Stimulated activated memory B cell treated with anti-CD40 and anti-IgM and Interleukin-4, amounts not matched to agents 10 μg/mL and 1 μg/mL and 100 μg/mL, for 72 hours (primary cell): Measurements from ENCODE around the gene MPEG1.

ENCODE experiments used
- ATAC-seq: fragments of 150-1000 bp; cut with Tn5 transposase; 2 replicates; pipeline ENCODE4 v1.10.0; 2021
- H3K27ac Mint-ChIP-seq: one replicate; pipeline ENCODE4 v1.8.0; 2022; ENCODE audit warnings: mild to moderate bottlenecking, mixed read lengths
- H3K27me3 Mint-ChIP-seq: one replicate; pipeline ENCODE4 v1.8.0; 2022; ENCODE audit warnings: mixed read lengths
- H3K36me3 Mint-ChIP-seq: one replicate; pipeline ENCODE4 v1.8.0; 2022; ENCODE audit warnings: mixed read lengths
- H3K4me1 Mint-ChIP-seq: one replicate; pipeline ENCODE4 v1.8.0; 2022; ENCODE audit warnings: mixed read lengths
- H3K4me3 Mint-ChIP-seq: one replicate; pipeline ENCODE4 v1.8.0; 2022; ENCODE audit warnings: mild to moderate bottlenecking, moderate library complexity, mixed read lengths
- H3K9me3 Mint-ChIP-seq: one replicate; pipeline ENCODE4 v1.8.0; 2022; ENCODE audit warnings: mixed read lengths

The MPEG1 gene

DNA sequence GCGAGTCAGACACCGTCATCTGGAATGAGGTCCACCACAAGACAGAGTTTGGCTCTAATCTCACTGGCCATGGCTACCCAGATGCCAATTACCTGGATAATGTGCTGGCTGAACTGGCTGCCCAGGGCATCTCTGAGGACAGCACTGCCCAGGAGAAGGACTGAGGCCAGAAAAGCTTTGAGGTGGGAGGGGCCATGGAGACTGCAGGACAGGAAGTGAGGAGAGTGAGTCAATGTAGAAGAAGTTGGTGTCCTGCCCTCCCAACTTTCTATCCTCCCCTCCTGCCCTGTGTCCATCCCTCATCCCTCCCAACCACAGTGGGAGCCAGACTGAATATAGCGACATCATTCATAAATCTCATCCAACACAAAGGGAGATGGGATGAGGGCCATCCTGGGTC lies 8.0 kb downstream of the MPEG1 start:
- peaks cover 92% of the 10 kb centered on the region for H3K4me1 Mint-ChIP-seq
- no peaks in the 10 kb centered on the region for H3K9me3 Mint-ChIP-seq
- H3K27me3 Mint-ChIP-seq = no peaks in the 10 kb centered on the region
- H3K4me3 Mint-ChIP-seq = no peak overlapping the region
- no peak for ATAC-seq
- peaks cover 31% of the 10 kb centered on the region for H3K36me3 Mint-ChIP-seq
- no peak overlapping the region for H3K27ac Mint-ChIP-seq

DNA sequence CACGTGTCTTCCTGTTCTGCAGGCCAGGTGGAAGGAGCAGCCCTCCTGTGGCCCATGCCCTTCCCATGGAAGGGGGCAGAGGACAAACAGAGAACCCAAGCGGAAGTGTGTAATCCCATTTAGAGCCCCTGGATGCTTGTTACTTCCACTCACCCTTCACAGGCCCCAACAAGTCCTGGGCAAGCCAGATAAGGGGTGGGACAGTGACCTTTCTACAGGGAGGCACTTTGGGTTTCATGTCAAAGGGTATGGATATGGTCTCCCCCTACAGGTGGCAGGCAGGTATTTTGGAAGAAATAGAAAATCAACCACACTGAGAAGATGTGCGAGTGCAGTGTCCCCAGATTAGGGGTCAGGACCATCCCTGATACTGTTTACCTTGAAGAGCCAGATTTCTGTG lies 11.4 kb downstream of the MPEG1 start:
- Mint-ChIP-seq H3K36me3 (peaks cover 35% of the 10 kb centered on the region), H3K27me3 (no peaks in the 10 kb centered on the region), H3K4me1 (peaks cover 79% of the 10 kb centered on the region), H3K27ac (peak overlapping the region; percentile 83), H3K9me3 (no peaks in the 10 kb centered on the region), H3K4me3 (no peak overlapping the region)
- ATAC-seq = no peak

DNA sequence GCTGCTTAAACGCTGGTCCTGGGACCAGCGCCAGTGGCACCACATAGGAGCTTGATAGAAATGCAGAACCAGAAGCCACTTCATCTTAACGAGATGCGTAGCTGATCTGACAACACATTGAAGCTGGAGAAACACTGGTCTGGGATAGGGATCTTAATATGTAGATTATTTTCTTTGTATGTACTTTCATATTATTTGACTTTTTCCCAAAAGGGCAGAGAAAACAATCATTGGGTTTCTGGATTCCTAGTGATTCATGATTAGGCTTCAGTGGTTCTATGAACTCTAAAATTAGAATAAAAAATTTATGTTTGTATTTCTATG lies 12.3 kb downstream of the MPEG1 start:
- no peaks in the 10 kb centered on the region for H3K27me3 Mint-ChIP-seq
- peak overlapping the region; percentile 83 for H3K27ac Mint-ChIP-seq
- peaks cover 80% of the 10 kb centered on the region for H3K4me1 Mint-ChIP-seq
- no peak overlapping the region for H3K4me3 Mint-ChIP-seq
- peak; percentile 77 for ATAC-seq
- no peaks in the 10 kb centered on the region for H3K9me3 Mint-ChIP-seq
- peaks cover 44% of the 10 kb centered on the region for H3K36me3 Mint-ChIP-seq

DNA sequence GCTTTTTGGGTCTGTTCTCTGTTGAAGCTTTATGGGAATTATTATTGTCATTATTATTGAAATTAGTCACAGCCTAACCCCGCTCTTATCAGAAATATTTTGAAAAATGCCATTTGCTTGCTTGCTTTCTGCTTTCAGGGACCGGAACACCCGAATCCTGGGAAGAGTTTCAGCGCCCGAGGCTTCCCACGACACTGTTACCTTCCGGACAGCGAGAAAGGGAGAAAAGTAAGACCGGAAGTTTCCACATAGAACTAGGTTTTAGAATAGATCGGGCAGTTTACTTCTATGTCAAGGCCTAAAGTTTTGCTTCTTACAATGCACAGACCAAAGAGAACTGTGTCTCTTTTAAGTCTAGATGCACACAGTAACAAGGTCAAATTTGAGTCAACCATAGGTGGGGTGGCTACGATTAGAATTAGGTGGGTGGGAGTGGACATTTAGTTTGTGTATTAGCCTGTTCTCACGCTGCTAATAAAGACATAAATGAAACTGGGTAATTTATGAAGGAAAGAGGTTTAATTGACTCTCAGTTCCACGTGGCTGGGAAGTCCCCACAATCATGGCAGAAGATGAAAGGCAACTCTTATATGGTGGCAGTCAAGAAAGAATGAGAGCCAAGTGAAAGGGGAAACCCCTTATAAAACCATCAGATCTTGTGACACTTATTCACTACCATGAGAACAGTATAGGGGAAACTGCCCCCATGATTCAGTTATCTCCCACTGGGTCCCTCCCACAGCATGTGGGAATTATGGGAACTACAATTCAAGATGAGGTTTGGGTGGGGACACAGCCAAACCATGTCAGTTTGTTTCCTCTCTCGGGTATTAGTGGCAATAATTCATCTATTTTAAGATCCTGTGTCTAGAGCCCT lies 12.9 kb downstream of the MPEG1 start:
- Mint-ChIP-seq H3K4me1 (peaks cover 77% of the 10 kb centered on the region), H3K27ac (peak overlapping the region; percentile 83)
- peak; percentile 84 for ATAC-seq

DNA sequence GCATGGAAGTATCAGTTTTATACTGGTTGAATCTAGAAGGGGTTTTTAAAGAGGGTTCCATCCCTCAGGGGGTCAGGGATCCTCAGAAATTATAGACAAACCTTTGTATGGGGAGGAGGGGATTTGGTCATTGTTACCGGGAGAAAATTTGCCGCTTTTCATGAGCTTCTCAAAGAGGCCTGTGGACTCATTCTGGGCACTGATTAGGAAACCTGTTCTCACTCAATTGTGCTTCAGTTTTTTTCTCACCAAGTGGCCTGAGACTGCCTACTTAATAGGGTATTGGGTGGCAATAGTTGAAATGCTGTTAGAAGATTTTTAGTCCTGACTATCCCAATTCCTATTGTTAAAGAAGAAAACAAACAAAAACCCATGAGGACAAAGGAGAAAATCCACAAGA lies 14.0 kb downstream of the MPEG1 start:
- Mint-ChIP-seq H3K4me3 (no peak overlapping the region), H3K9me3 (no peaks in the 10 kb centered on the region), H3K36me3 (peaks cover 53% of the 10 kb centered on the region), H3K27me3 (no peaks in the 10 kb centered on the region), H3K4me1 (peaks cover 68% of the 10 kb centered on the region), H3K27ac (peak overlapping the region; percentile 83)
- ATAC-seq = no peak

More for the DNA sequence above, 12.9 kb downstream of the MPEG1 start:
- Mint-ChIP-seq H3K9me3 (no peaks in the 10 kb centered on the region), H3K36me3 (peaks cover 48% of the 10 kb centered on the region), H3K27me3 (no peaks in the 10 kb centered on the region), H3K4me3 (no peak overlapping the region)

DNA sequence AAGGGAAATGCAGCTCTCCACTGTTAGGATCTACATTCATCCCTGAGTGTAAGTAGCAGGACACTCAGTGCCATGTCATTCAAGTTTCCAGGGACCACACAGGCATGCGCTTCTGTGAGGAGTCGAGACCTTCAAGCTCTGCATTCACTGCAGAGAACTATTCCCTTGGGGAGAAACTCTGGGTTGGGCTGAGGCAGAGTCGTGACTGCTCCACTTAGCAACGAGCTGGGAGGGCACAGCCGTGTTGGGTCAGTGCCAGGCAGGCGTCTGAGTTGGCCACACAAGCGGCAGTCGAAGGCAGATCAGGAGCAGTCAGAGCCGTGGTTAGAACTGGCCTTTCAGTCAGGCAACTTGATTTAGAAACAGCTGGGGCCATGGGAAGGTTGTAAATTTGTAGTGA lies 14.7 kb downstream of the MPEG1 start:
- Mint-ChIP-seq H3K27me3 (no peaks in the 10 kb centered on the region), H3K4me1 (peaks cover 63% of the 10 kb centered on the region), H3K27ac (peak overlapping the region; percentile 51), H3K9me3 (no peaks in the 10 kb centered on the region), H3K4me3 (no peak overlapping the region), H3K36me3 (peaks cover 57% of the 10 kb centered on the region)
- no peak for ATAC-seq

DNA sequence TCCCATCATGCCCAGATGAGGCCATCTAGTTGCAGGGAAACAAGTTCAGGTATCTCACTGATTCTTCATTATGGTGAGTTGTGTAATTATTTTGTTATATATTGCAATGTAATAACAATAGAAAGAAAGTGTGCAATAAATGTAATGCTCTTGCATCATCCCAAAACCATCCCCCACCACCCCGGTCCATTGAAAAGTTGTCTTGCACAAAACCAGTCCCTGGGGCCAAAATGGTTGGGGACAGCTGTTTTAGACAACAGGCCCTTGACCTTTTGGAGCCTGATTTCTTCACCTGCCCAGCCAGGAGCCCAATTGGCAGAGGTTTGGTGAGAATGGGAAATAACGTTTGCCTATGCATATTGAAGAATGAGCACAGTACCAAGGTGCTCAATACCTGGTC lies 15.9 kb downstream of the MPEG1 start:
- H3K4me3 Mint-ChIP-seq = no peak overlapping the region
- no peak for ATAC-seq
- H3K4me1 Mint-ChIP-seq = peaks cover 53% of the 10 kb centered on the region
- H3K36me3 Mint-ChIP-seq = peaks cover 63% of the 10 kb centered on the region
- H3K27me3 Mint-ChIP-seq = no peaks in the 10 kb centered on the region
- no peaks in the 10 kb centered on the region for H3K9me3 Mint-ChIP-seq
- no peak overlapping the region for H3K27ac Mint-ChIP-seq

DNA sequence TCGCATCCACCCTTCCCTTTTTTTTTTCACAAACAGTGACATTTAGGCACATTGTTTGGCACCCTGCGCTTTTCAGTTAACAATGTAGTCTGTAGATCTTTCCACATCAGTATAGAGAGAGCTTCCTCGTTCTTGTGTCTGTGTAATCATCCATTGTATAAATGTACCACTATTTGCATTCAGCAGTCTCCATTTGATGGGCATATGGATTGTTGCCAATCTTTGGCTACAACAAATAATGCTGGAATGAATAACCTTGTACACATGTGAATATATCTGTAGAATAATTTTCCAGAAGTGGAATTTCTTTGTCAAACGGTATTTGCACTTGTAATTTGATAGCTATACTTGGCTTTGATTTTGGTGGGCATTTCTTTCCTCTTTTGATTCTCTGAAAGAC lies 17.1 kb downstream of the MPEG1 start:
- no peak overlapping the region for H3K4me3 Mint-ChIP-seq
- H3K27me3 Mint-ChIP-seq = no peaks in the 10 kb centered on the region
- H3K36me3 Mint-ChIP-seq = peaks cover 57% of the 10 kb centered on the region
- peaks cover 41% of the 10 kb centered on the region for H3K4me1 Mint-ChIP-seq
- no peaks in the 10 kb centered on the region for H3K9me3 Mint-ChIP-seq
- no peak for ATAC-seq
- no peak overlapping the region for H3K27ac Mint-ChIP-seq

DNA sequence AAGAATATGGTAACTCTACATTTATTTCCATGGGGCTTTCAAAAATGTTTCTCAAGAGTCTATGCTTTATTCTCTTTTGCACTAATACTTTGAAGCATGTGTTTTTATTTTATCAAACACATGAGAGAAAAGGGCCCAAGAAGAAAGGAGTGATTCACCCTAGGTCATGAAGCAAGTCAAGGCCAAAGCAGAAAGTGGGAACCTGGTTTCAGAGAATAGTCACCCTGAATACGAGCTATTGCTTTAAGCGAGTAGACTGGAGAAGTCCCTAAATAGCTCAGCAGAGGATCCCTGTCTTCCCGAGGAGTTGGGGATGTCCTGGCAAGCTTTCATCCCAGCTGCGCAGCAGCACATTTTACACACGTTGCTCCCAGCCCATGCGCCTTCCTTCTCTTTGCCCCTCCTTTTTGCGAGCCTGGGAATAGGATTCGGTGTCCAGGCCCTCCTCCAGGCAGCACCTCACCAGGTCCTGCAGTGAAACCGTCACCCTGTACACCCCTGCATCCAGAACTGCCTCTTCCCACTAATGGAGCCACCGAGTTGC lies 19.1 kb downstream of the MPEG1 start:
- H3K4me1 Mint-ChIP-seq = peaks cover 26% of the 10 kb centered on the region
- ATAC-seq = no peak
- no peak overlapping the region for H3K4me3 Mint-ChIP-seq
- peaks cover 63% of the 10 kb centered on the region for H3K36me3 Mint-ChIP-seq
- H3K9me3 Mint-ChIP-seq = no peaks in the 10 kb centered on the region
- no peaks in the 10 kb centered on the region for H3K27me3 Mint-ChIP-seq
- no peak overlapping the region for H3K27ac Mint-ChIP-seq

DNA sequence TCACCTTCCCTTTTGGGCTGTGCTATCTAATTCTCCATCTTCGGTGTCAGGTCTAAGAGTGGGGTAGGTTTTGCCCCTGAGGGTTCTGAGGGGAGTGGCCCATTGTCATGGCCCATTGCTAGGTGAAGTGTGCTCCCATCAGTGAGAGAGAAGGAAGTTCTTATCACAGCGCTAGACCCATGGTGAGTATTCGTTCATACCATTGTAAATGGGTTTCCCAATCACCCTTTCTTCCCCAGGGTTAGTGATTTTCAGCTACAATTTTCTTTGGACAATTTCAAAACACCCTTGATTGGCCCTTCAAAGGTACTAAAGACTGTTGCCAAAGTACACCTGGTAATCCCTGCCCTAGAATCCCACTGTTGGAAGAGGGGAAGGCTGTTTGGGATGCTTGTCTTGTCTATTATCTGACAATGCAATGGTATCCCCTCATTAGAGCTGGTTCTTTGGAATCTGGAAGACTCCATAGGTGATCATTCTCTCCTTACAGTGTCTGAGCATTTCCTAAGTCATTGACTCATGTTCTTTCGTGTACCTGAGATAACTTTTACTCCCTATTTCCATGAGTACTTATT lies 20.2 kb downstream of the MPEG1 start:
- no peaks in the 10 kb centered on the region for H3K9me3 Mint-ChIP-seq
- peaks cover 19% of the 10 kb centered on the region for H3K4me1 Mint-ChIP-seq
- no peak for ATAC-seq
- no peak overlapping the region for H3K4me3 Mint-ChIP-seq
- H3K27me3 Mint-ChIP-seq = no peaks in the 10 kb centered on the region
- H3K36me3 Mint-ChIP-seq = peaks cover 63% of the 10 kb centered on the region
- H3K27ac Mint-ChIP-seq = no peak overlapping the region

DNA sequence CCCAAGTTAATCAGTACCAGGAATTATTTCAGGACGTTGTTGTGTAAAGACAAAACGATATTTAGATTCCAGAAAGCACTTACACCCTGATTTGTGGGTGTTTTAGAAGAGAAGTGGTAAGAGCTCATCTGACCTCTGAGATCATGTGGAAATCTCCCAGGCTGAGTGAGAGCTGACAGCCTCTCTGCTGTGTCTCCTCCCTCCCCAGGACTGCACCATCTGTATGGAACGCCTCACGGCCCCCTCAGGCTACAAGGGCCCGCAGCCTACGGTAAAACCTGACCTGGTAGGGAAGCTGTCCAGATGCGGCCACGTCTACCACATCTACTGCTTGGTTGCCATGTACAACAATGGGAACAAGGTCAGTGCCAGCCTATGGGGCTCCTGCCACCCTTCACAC lies 20.8 kb downstream of the MPEG1 start:
- Mint-ChIP-seq H3K27me3 (no peaks in the 10 kb centered on the region), H3K9me3 (no peaks in the 10 kb centered on the region), H3K27ac (no peak overlapping the region), H3K36me3 (peaks cover 61% of the 10 kb centered on the region), H3K4me1 (peaks cover 12% of the 10 kb centered on the region), H3K4me3 (no peak overlapping the region)
- peak; percentile 8 for ATAC-seq

DNA sequence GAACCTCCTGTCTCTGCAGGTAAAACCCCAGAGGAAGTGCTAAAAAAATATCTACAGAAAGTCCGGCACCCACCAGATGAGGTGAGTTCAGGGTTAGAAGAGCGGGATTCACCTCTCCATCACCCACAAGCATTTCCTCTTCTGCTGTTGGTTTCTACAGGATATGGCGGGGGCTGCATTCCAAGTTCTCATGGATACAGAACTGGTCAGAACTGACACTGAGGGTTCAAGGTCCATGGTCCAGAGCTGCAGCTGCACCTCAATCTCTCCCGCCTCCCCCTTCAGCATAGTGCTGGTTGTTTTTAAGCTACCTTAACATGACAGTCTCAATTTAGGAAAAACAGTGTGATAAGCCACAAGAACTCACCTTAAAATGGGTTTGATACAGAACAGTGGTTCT lies 21.6 kb downstream of the MPEG1 start:
- Mint-ChIP-seq H3K36me3 (peaks cover 59% of the 10 kb centered on the region), H3K4me1 (peaks cover 10% of the 10 kb centered on the region), H3K9me3 (no peaks in the 10 kb centered on the region), H3K27me3 (no peaks in the 10 kb centered on the region), H3K27ac (no peak overlapping the region), H3K4me3 (no peak overlapping the region)
- ATAC-seq = no peak

DNA sequence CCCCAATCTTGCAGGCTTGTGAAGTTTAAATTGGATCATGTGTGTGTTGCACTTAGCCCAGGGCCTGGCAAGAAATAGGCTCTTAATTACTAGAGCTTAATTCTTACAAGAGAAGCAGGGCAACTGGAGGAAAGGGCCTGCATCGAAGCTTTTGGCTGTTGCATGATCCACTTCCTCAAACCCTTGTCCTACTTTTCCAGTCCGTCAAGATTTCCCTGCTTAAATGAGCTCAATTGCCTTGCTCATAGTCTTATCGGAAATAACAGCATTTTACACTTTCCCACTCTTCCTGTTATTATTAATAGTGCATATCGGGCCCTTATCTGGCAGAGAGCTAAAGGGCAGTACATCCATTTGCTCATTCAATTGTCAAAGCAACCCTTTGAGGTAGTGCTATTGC lies 22.7 kb downstream of the MPEG1 start:
- Mint-ChIP-seq H3K27ac (no peak overlapping the region), H3K9me3 (no peaks in the 10 kb centered on the region), H3K27me3 (no peaks in the 10 kb centered on the region), H3K36me3 (peaks cover 48% of the 10 kb centered on the region), H3K4me1 (no peaks in the 10 kb centered on the region), H3K4me3 (no peak overlapping the region)
- no peak for ATAC-seq

DNA sequence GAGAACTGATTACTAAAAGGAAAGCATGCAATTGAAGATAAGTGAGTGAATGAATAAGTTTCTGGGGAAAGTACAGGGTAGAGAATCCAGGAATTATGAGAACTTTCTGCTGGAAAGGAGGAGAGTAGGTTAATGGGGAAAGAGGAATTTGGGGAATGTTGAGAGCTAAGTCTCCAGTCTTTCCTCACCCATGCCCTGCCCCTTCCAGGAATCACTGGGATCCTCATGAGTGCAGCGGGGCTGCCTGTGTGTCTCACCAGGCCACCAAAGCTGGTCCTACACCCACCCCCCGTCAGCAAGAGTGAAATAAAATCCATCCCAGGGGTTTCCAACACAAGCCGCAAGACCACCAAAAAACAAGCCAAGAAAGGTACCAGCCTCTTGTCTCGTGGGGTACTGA lies 23.8 kb downstream of the MPEG1 start:
- ATAC-seq = no peak
- Mint-ChIP-seq H3K36me3 (peaks cover 43% of the 10 kb centered on the region), H3K9me3 (no peaks in the 10 kb centered on the region), H3K27me3 (no peaks in the 10 kb centered on the region), H3K27ac (no peak overlapping the region), H3K4me1 (no peaks in the 10 kb centered on the region), H3K4me3 (no peak overlapping the region)

DNA sequence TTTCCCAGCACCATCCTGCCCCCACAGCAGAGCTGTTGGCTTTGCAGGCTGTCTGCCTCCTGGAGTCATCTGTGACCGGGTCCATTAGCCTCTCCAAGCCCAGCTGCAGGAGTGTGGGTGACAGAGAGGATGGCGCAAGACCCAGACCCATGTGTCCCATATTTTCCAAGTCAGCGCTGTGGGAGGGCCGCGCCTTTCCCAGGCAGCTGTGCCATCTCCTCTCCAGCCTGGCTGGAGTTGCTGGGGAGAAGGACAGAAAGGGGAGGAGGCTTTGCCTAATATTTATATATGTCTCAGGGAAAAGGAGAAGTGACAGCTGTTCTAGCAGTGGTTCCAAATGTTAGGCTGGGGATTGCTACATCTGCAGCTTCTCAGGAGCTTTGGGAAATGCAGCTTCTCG lies 25.1 kb downstream of the MPEG1 start:
- H3K36me3 Mint-ChIP-seq = peaks cover 35% of the 10 kb centered on the region
- H3K4me3 Mint-ChIP-seq = no peak overlapping the region
- H3K27ac Mint-ChIP-seq = no peak overlapping the region
- no peaks in the 10 kb centered on the region for H3K27me3 Mint-ChIP-seq
- H3K9me3 Mint-ChIP-seq = no peaks in the 10 kb centered on the region
- ATAC-seq = no peak
- no peaks in the 10 kb centered on the region for H3K4me1 Mint-ChIP-seq

DNA sequence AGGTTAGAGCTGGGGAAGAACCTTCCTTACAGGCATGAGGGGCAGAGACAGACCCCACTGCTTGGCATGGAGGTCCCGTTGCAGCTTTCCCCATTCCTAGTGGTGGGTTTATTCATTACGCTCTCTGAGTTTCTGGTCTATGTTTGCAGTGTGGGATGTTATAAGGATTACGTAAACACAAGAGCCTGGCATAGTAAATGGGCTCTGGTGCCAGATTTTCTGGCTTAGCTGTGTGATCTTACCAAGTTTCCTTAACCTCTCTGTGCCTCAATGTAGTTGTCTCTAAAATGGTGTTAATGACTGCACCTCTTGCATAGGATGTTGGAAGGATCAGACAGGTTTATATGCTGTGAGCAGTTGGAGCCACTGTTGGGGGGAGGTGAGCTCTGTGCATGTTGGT lies 25.7 kb downstream of the MPEG1 start:
- Mint-ChIP-seq H3K27me3 (no peaks in the 10 kb centered on the region), H3K36me3 (peaks cover 31% of the 10 kb centered on the region), H3K4me3 (no peak overlapping the region), H3K4me1 (no peaks in the 10 kb centered on the region), H3K27ac (no peak overlapping the region), H3K9me3 (no peaks in the 10 kb centered on the region)
- no peak for ATAC-seq
